Measurements from ENCODE around the gene SLC24A5. TPM values are rescaled to one million over a fixed set of nuclear protein-coding genes. Genes with fewer than 3 reads are reported as not detected.

Gene SLC24A5
- total RNA-seq = not detected

- Histone ChIP-seq H3K27me3 (replicated peaks; ENCODE audit: insufficient read depth) (no peaks in the 10 kb centered on the region), H3K4me1 (replicated peaks) (no peaks in the 10 kb centered on the region), H3K27ac (no peak within 1 kb of the TSS), H3K4me3 (no peak within 1 kb of the TSS), H3K36me3 (no peaks in the 10 kb centered on the region), H3K9me3 (no peaks in the 10 kb centered on the region)
- DNase-seq (ENCODE audit: low spot score) = no peak
- intact Hi-C loops (cut with DNase I) = no loop called here
- WGBS = 87% methylated on average over 6 of the region's 6 CpGs
- TF ChIP-seq POLR2AphosphoS5 (IDR thresholded peaks at IDR 0.05) (no peak), CTCF (IDR thresholded peaks at IDR 0.05) (no peak), POLR2A (IDR thresholded peaks at IDR 0.05) (no peak)
These were observed at the start of gene SLC24A5 for GRCh38 chr15:48120745-48121144. Gene SLC24A5 (plus strand): TSS chr15:48120990. CDS start chr15:48121045, 55 bp downstream.

GRCh38 chr15:48072941-48073340, 47.8 kb upstream of the SLC24A5 start:
- H3K27me3 ChIP-seq (replicated peaks; ENCODE audit: insufficient read depth) = no peaks in the 10 kb centered on the region
- no peaks in the 10 kb centered on the region for H3K4me1 ChIP-seq (replicated peaks)
- intact Hi-C loops (cut with DNase I) = no loop called here
- no peaks in the 10 kb centered on the region for H3K36me3 ChIP-seq
- no peaks in the 10 kb centered on the region for H3K9me3 ChIP-seq
- 85% methylated on average over 6 of the region's 6 CpGs for WGBS
- no peak overlapping the region for H3K4me3 ChIP-seq
- H3K27ac ChIP-seq = no peak overlapping the region
- TF ChIP-seq POLR2A (IDR thresholded peaks at IDR 0.05) (no peak), POLR2AphosphoS5 (IDR thresholded peaks at IDR 0.05) (no peak), CTCF (IDR thresholded peaks at IDR 0.05) (no peak)
- no peak for DNase-seq (ENCODE audit: low spot score)

GRCh38 chr15:48073881-48074280, 46.9 kb upstream of the SLC24A5 start:
- WGBS = 90% methylated on average over 4 of the region's 4 CpGs
- no peak for DNase-seq (ENCODE audit: low spot score)
- Histone ChIP-seq H3K36me3 (no peaks in the 10 kb centered on the region), H3K27ac (no peak overlapping the region), H3K4me1 (replicated peaks) (no peaks in the 10 kb centered on the region), H3K27me3 (replicated peaks; ENCODE audit: insufficient read depth) (no peaks in the 10 kb centered on the region), H3K4me3 (no peak overlapping the region), H3K9me3 (no peaks in the 10 kb centered on the region)
- intact Hi-C loops (cut with DNase I) = no loop called here
- TF ChIP-seq CTCF (IDR thresholded peaks at IDR 0.05) (no peak), POLR2A (IDR thresholded peaks at IDR 0.05) (no peak), POLR2AphosphoS5 (IDR thresholded peaks at IDR 0.05) (no peak)

- Histone ChIP-seq H3K4me1 (replicated peaks) (no peaks in the 10 kb centered on the region), H3K9me3 (no peaks in the 10 kb centered on the region), H3K27me3 (replicated peaks; ENCODE audit: insufficient read depth) (no peaks in the 10 kb centered on the region), H3K36me3 (no peaks in the 10 kb centered on the region), H3K4me3 (no peak overlapping the region), H3K27ac (no peak overlapping the region)
- 70% methylated on average over 4 of the region's 4 CpGs for WGBS
- DNase-seq (ENCODE audit: low spot score) = no peak
- TF ChIP-seq CTCF (IDR thresholded peaks at IDR 0.05) = no peak
- no peak for TF ChIP-seq POLR2A (IDR thresholded peaks at IDR 0.05)
- no peak for TF ChIP-seq POLR2AphosphoS5 (IDR thresholded peaks at IDR 0.05)
- intact Hi-C loops (cut with DNase I) = no loop called here
These were observed 44.3 kb upstream of the SLC24A5 start for GRCh38 chr15:48076454-48076853.

GRCh38 chr15:48077616-48078184, 43.1 kb upstream of the SLC24A5 start:
- no peaks in the 10 kb centered on the region for H3K36me3 ChIP-seq
- H3K9me3 ChIP-seq = no peaks in the 10 kb centered on the region
- intact Hi-C loops (cut with DNase I) = no loop called here
- TF ChIP-seq POLR2AphosphoS5 (IDR thresholded peaks at IDR 0.05) (no peak), POLR2A (IDR thresholded peaks at IDR 0.05) (no peak), CTCF (IDR thresholded peaks at IDR 0.05) (no peak)
- H3K27me3 ChIP-seq (replicated peaks; ENCODE audit: insufficient read depth) = no peaks in the 10 kb centered on the region
- WGBS = 62% methylated on average over 1 of the region's 1 CpG
- H3K27ac ChIP-seq = no peak overlapping the region
- DNase-seq (ENCODE audit: low spot score) = no peak
- no peak overlapping the region for H3K4me3 ChIP-seq
- no peaks in the 10 kb centered on the region for H3K4me1 ChIP-seq (replicated peaks)
